Dedifferentiated amniotic fluid mesenchymal stem cell (primary cell): ENCODE data around the gene PSMC3.

ENCODE experiments used
- DNase-seq: peaks from one replicate; pipeline ENCODE4 v3.0.0-alpha.2; 2016; ENCODE audit errors: extremely low spot score

PSMC3 gene

GRCh38 chr11:47443028-47443700, 16.9 kb upstream of the PSMC3 start:
- DNase-seq, result no peak

GRCh38 chr11:47442514-47442913, 16.3 kb upstream of the PSMC3 start:
- no peak for DNase-seq

GRCh38 chr11:47441421-47441820, 15.2 kb upstream of the PSMC3 start:
- DNase-seq, result no peak

GRCh38 chr11:47440054-47440476, 13.8 kb upstream of the PSMC3 start:
- no peak for DNase-seq

GRCh38 chr11:47438721-47439120, 12.5 kb upstream of the PSMC3 start:
- no peak for DNase-seq

- DNase-seq, result no peak
Observed at GRCh38 chr11:47437746-47438418, 11.6 kb upstream of the PSMC3 start.

- DNase-seq, result no peak
Observed at GRCh38 chr11:47437218-47437745, 11.0 kb upstream of the PSMC3 start.

- no peak for DNase-seq
Observed at GRCh38 chr11:47436726-47437125, 10.5 kb upstream of the PSMC3 start.

GRCh38 chr11:47435687-47436086, 9.4 kb upstream of the PSMC3 start:
- DNase-seq, result no peak

- no peak for DNase-seq
Observed at GRCh38 chr11:47434011-47434786, 8.0 kb upstream of the PSMC3 start.

GRCh38 chr11:47433157-47433556, 6.9 kb upstream of the PSMC3 start:
- DNase-seq, result no peak

- no peak for DNase-seq
Observed at GRCh38 chr11:47431356-47432083, 5.3 kb upstream of the PSMC3 start.

- DNase-seq, result no peak
Observed at GRCh38 chr11:47430524-47430923, 4.3 kb upstream of the PSMC3 start.

- no peak for DNase-seq
Observed at GRCh38 chr11:47425611-47426010, 628 bp downstream of the PSMC3 start.

- DNase-seq, result no peak
Observed at GRCh38 chr11:47418454-47419259, 7.6 kb downstream of the PSMC3 start.

GRCh38 chr11:47417712-47418111, 8.5 kb downstream of the PSMC3 start:
- no peak for DNase-seq

- peak; percentile 95 for DNase-seq
Observed at GRCh38 chr11:47415949-47416472, 10.2 kb downstream of the PSMC3 start.

GRCh38 chr11:47415091-47415854, 11.0 kb downstream of the PSMC3 start:
- no peak for DNase-seq

- DNase-seq, result no peak
Observed at GRCh38 chr11:47414685-47415070, 11.6 kb downstream of the PSMC3 start.
